Suprapubic skin (tissue), 4 donors: Measurements from ENCODE around the gene SLC35B1. TPM values are rescaled to one million over a fixed set of nuclear protein-coding genes. Genes with fewer than 3 reads are reported as not detected.

Source experiments
- DNase-seq, 2 donors: peaks; one replicate each; pipeline ENCODE4 v3.0.0-alpha.2; 2019; ENCODE audit warnings: low spot score in 2 of 2
- H3K27ac ChIP-seq: fragments of 200-600 bp; sonication (generic); one replicate; pipeline ENCODE4 v1.5.1; 2019
- H3K27me3 ChIP-seq: fragments of 200-600 bp; sonication (generic); one replicate; pipeline ENCODE4 v1.5.1; 2019
- H3K36me3 ChIP-seq: fragments of 200-600 bp; sonication (generic); one replicate; pipeline ENCODE4 v1.5.1; 2019
- H3K4me1 ChIP-seq: fragments of 200-600 bp; sonication (generic); one replicate; pipeline ENCODE4 v1.5.1; 2019
- H3K4me3 ChIP-seq: fragments of 200-600 bp; sonication (generic); one replicate; pipeline ENCODE4 v1.5.1; 2019; ENCODE audit warnings: mild to moderate bottlenecking
- H3K9me3 ChIP-seq: fragments of 200-600 bp; sonication (generic); one replicate; pipeline ENCODE4 v1.5.1; 2019
- CTCF ChIP-seq, 2 donors: fragments of 200-600 bp in 1 of 2; fragments of 450-650 bp in 1 of 2; sonication (generic) in 1 of 2; IDR thresholded peaks; one replicate each; pipeline ENCODE4 v1.5.1; 2016 to 2019; ENCODE audit warnings: antibody characterized with exemption in 2 of 2, mild to moderate bottlenecking in 1 of 2, moderate library complexity in 1 of 2
- EP300 ChIP-seq: sonication (generic); formaldehyde crosslinking; IDR thresholded peaks from one replicate; pipeline ENCODE4 v1.6.1; 2017; ENCODE audit warnings: antibody characterized with exemption
- POLR2A ChIP-seq, 2 donors: fragments of 450-650 bp; IDR thresholded peaks; one replicate each; pipeline ENCODE4 v1.6.1; 2017; ENCODE audit warnings: antibody characterized with exemption in 2 of 2, mild to moderate bottlenecking in 2 of 2, moderate library complexity in 2 of 2
- POLR2AphosphoS5 ChIP-seq, 3 donors: sonication (generic); formaldehyde crosslinking; IDR thresholded peaks; one replicate each; pipeline ENCODE4 v1.6.1; 2017; ENCODE audit warnings: antibody characterized with exemption in 3 of 3
- WGBS: methylation state at CpG from one replicate; pipeline ENCODE4 v1.1.5; 2018; 5-methylcytosine and 5-hydroxymethylcytosine counted together
- total RNA-seq, 4 donors: library from RNA; depleted of rRNA; stranded (reverse); fragments of >200 nt; gene quantifications; one replicate each; pipeline ENCODE4 v1.1.0, GENCODE V29; 2016

The SLC35B1 gene
- total RNA-seq, 4 donors from 2014 or later = 28.8 to 42.9 (median 37.6) TPM

DNA sequence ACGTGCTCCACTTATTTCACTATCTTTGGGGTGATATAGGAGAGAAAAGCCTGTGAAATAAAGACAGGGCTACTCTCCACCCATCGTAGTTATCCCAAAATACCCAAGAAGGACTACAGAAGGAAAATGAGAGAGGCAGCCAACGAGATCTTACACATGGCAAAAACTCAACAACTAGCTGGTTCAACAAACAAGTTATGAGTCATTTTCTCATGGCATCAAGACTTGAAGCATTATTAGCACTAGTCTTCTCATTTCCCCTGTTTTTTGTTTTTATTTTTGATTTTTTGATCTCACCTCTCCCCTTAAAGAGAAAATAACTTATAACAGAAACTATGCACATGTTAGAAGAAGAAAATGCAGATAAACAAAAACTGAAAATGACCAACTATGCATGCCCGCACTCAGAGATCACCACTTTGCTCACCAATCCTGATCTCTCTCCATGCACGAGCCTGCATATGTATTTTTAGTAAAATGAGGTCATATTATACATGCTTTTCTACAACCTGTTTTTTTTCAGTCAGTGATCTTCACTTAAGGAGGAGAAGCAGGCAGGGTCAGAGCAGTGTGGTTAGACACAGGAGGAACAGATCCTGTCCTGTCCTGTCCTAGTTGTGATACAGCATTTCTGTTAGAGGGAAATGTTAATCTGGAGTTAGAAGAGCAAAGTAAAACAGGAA is 33.4 kb upstream of the SLC35B1 start:
- no peak overlapping the region for H3K4me3 ChIP-seq
- no peaks in the 10 kb centered on the region for H3K9me3 ChIP-seq
- no peaks in the 10 kb centered on the region for H3K36me3 ChIP-seq
- H3K4me1 ChIP-seq = peaks cover 50% of the 10 kb centered on the region
- no peak for TF ChIP-seq POLR2AphosphoS5 (IDR thresholded peaks at IDR 0.05)
- no peak for TF ChIP-seq POLR2A (IDR thresholded peaks at IDR 0.05)
- no peak for TF ChIP-seq EP300
- no peak for TF ChIP-seq CTCF (IDR thresholded peaks at IDR 0.05)
- H3K27ac ChIP-seq = peak overlapping the region; percentile 78
- DNase-seq = no peak
- 28% methylated on average over 5 of the region's 5 CpGs for WGBS
- no peaks in the 10 kb centered on the region for H3K27me3 ChIP-seq

DNA sequence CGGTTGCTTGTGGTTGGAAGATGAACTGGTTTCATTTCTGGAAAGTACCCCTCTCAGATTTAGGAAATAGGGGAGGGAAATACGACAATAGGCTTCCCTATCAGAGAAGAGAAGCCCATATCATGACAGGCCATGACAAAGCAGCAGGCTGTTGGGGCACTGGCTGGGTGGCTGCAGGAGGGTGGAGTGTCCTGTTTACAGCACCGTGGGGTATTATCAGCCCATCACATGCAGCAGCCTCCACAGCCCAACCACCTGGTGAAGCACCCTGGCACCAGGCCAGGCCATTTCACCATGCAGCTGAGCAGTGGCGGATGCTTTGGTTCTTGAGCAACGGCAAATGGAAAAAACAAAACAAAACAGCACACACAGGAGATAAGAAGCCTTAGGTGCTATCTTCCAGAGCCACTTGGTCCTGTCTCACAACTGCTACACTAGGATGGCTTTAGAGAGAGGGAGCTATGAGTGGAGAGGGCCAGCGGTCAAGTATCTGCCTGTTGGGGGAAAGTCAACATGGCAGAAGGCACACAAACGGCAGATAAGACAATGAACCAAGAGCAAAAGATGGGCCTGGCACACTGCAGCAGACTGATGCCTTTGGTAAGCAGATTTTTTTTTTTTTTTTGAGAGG is 32.0 kb upstream of the SLC35B1 start:
- peak; percentile 88 to 91 for DNase-seq
- Histone ChIP-seq H3K27me3 (no peaks in the 10 kb centered on the region), H3K27ac (peak overlapping the region; percentile 78), H3K9me3 (no peaks in the 10 kb centered on the region), H3K4me3 (peak overlapping the region; percentile 1), H3K4me1 (peaks cover 50% of the 10 kb centered on the region), H3K36me3 (no peaks in the 10 kb centered on the region)
- 53% methylated on average over 6 of the region's 7 CpGs for WGBS
- TF ChIP-seq POLR2AphosphoS5 (IDR thresholded peaks at IDR 0.05) (peak in 1 of 3 donors; percentile 64), POLR2A (IDR thresholded peaks at IDR 0.05) (no peak)

GRCh38 chr17:49738456-49739163 is 30.8 kb upstream of the SLC35B1 start:
- no peak for DNase-seq
- H3K9me3 ChIP-seq = no peaks in the 10 kb centered on the region
- TF ChIP-seq POLR2AphosphoS5 (IDR thresholded peaks at IDR 0.05) (no peak), EP300 (no peak), POLR2A (IDR thresholded peaks at IDR 0.05) (no peak), CTCF (IDR thresholded peaks at IDR 0.05) (no peak)
- H3K4me3 ChIP-seq = no peak overlapping the region
- no peak overlapping the region for H3K27ac ChIP-seq
- no peaks in the 10 kb centered on the region for H3K36me3 ChIP-seq
- 78% methylated on average over 5 of the region's 5 CpGs for WGBS
- no peaks in the 10 kb centered on the region for H3K27me3 ChIP-seq
- peaks cover 50% of the 10 kb centered on the region for H3K4me1 ChIP-seq

GRCh38 chr17:49734515-49735490 is 27.0 kb upstream of the SLC35B1 start:
- WGBS = 93% methylated on average over 13 of the region's 13 CpGs
- no peaks in the 10 kb centered on the region for H3K27me3 ChIP-seq
- no peak for DNase-seq
- peaks cover 37% of the 10 kb centered on the region for H3K4me1 ChIP-seq
- H3K27ac ChIP-seq = no peak overlapping the region
- no peaks in the 10 kb centered on the region for H3K9me3 ChIP-seq
- no peak overlapping the region for H3K4me3 ChIP-seq
- no peak for TF ChIP-seq EP300
- TF ChIP-seq POLR2AphosphoS5 (IDR thresholded peaks at IDR 0.05) = no peak
- TF ChIP-seq CTCF (IDR thresholded peaks at IDR 0.05) = no peak
- TF ChIP-seq POLR2A (IDR thresholded peaks at IDR 0.05) = no peak
- no peaks in the 10 kb centered on the region for H3K36me3 ChIP-seq

DNA sequence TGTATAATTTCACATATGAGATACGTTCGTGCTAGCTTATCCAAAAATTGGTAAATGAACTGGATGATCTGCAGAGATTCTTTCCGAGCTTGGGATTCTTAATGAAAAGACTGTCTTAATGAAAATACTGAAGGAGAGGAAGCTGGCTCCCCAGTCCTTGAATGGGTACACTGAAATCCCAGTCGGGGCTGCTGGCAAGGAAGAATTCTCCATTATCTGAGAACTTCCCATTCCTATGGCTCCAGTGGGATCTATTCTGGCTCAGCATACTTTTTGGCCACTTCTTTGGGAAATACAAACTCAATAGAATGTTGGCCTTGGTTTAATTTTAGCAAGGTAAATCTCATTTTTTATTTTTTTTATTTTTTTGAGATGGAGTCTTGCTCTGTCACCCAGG is 23.7 kb upstream of the SLC35B1 start:
- TF ChIP-seq POLR2AphosphoS5 (IDR thresholded peaks at IDR 0.05) (no peak), EP300 (no peak), POLR2A (IDR thresholded peaks at IDR 0.05) (no peak), CTCF (IDR thresholded peaks at IDR 0.05) (no peak)
- H3K27ac ChIP-seq = no peak overlapping the region
- no peaks in the 10 kb centered on the region for H3K27me3 ChIP-seq
- no peak overlapping the region for H3K4me3 ChIP-seq
- H3K4me1 ChIP-seq = peaks cover 40% of the 10 kb centered on the region
- H3K36me3 ChIP-seq = no peaks in the 10 kb centered on the region
- no peaks in the 10 kb centered on the region for H3K9me3 ChIP-seq
- DNase-seq = no peak
- WGBS = 55% methylated on average over 4 of the region's 4 CpGs
